Mesendoderm (in vitro differentiated cells): ENCODE data around the gene SECTM1.
A peak's percentile ranks its signal among the peaks of the same experiment; 100 is the strongest.

Experiments
- DNase-seq: peaks from one replicate; pipeline ENCODE4 v3.0.0; 2013
- H2AK5ac ChIP-seq: 2 replicates; pipeline ENCODE4 v1.6.1; 2013; ENCODE audit warnings: low read length, inconsistent platforms
- H2BK120ac ChIP-seq: 2 replicates; pipeline ENCODE4 v1.6.1; 2013; ENCODE audit warnings: low read depth, mild to moderate bottlenecking, low read length, moderate library complexity, mixed read lengths
- H2BK15ac ChIP-seq: replicated peaks from 2 replicates; pipeline ENCODE4 v1.6.1; 2013; ENCODE audit warnings: low read depth, mild to moderate bottlenecking, moderate library complexity
- H2BK5ac ChIP-seq: 2 replicates; pipeline ENCODE4 v1.6.1; 2013; ENCODE audit warnings: low read length, inconsistent platforms
- H3K18ac ChIP-seq: 2 replicates; pipeline ENCODE4 v1.6.1; 2013; ENCODE audit warnings: mild to moderate bottlenecking, low read length, mixed read lengths
- H3K23ac ChIP-seq: one replicate; pipeline ENCODE4 v1.6.1; 2013; ENCODE audit warnings: low read length
- H3K27ac ChIP-seq: 2 replicates; pipeline ENCODE4 v1.5.1; 2013; ENCODE audit warnings: low read depth, mild to moderate bottlenecking, inconsistent platforms, low read length, moderate library complexity
- H3K27me3 ChIP-seq: 2 replicates; pipeline ENCODE4 v1.6.1; 2013; ENCODE audit warnings: low read length, control low read depth, mild to moderate bottlenecking, inconsistent platforms; ENCODE audit not compliant: insufficient read depth, poor library complexity
- H3K36me3 ChIP-seq: 2 replicates; pipeline ENCODE4 v1.6.1; 2013; ENCODE audit warnings: low read length, inconsistent platforms; ENCODE audit not compliant: control insufficient read depth, insufficient read depth
- H3K4ac ChIP-seq: one replicate; pipeline ENCODE4 v1.6.1; 2013; ENCODE audit warnings: low read depth, mild to moderate bottlenecking, low read length, moderate library complexity
- H3K4me1 ChIP-seq: 2 replicates; pipeline ENCODE4 v1.6.1; 2013; ENCODE audit warnings: low read depth, low read length, inconsistent platforms; ENCODE audit not compliant: control insufficient read depth
- H3K4me2 ChIP-seq: 2 replicates; pipeline ENCODE4 v1.6.1; 2013; ENCODE audit warnings: low read length
- H3K4me3 ChIP-seq: 2 replicates; pipeline ENCODE4 v1.5.1; 2013; ENCODE audit warnings: mild to moderate bottlenecking, low read length
- H3K56ac ChIP-seq: one replicate; pipeline ENCODE4 v1.6.1; 2013; ENCODE audit warnings: low read length
- H3K79me1 ChIP-seq: 2 replicates; pipeline ENCODE4 v1.6.1; 2013; ENCODE audit warnings: low read length, inconsistent platforms
- H3K79me2 ChIP-seq: 2 replicates; pipeline ENCODE4 v1.6.1; 2013; ENCODE audit warnings: mild to moderate bottlenecking, low read length; ENCODE audit not compliant: control insufficient read depth, insufficient read depth
- H3K9ac ChIP-seq: 2 replicates; pipeline ENCODE4 v1.6.1; 2013; ENCODE audit warnings: low read length, inconsistent platforms
- H4K5ac ChIP-seq: one replicate; pipeline ENCODE4 v1.6.1; 2013; ENCODE audit warnings: low read length
- H4K8ac ChIP-seq: one replicate; pipeline ENCODE4 v1.6.1; 2013; ENCODE audit warnings: low read depth, mild to moderate bottlenecking, control low read depth, low read length, moderate library complexity
- WGBS: extraction: QIAGEN DNeasy Blood & Tissue Kit; methylation state at CpG from one replicate; pipeline ENCODE4 v1.1.7; 2013; ENCODE audit warnings: low lambda C conversion rate, missing lambda C conversion rate; ENCODE audit not compliant: insufficient coverage; ENCODE audit errors: extremely low coverage; 5-methylcytosine and 5-hydroxymethylcytosine counted together

SECTM1 gene

DNA sequence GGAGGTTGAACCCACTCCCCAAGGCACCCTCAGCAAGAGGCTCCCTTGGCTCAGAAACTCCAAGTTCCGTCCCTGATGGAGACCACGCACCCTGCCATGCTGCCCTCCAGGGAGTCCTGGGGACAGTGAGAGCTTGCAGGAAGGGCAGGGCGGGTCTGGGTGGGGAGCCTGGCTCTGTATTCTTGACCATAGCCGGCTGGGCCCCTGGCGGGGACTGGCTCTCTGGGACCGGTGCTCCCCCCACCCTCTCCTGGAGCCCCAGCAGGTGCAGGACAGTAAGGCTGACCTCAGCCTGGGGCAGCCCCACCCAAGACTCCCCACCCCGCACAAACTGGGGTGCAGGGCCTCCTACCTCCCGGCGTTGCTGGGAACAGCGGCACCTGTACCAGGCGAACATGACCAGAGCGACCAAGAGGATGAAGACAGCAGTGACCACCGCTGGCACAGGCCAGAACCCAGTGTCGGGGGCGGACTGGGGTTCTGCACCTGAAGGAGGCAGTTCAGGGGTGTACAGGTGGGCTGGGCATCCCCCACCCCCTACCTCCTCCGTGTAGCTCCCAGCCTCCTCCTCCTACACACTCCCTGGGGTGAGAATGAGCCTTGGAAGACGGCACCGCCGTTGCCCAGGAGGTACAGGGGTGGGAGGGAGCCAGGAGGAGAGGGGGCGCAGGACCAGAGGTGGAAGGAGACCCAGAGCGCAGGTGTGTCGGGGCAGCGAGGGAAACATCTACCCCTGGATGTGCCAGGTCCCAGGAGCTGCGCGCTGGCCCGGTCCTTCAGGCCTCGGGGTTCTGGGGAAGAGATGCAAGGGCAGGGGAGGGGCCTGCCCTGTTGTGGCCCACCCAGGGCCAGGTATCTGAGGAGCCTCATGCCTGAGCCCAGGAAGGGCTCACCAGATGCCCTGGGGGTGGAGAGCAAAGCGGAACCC, 10.8 kb downstream of the SECTM1 start:
- H2AK5ac ChIP-seq, result no peak overlapping the region
- whole genome bisulfite sequencing, result no CpG with 5 or more reads among the region's 28 CpGs

DNA sequence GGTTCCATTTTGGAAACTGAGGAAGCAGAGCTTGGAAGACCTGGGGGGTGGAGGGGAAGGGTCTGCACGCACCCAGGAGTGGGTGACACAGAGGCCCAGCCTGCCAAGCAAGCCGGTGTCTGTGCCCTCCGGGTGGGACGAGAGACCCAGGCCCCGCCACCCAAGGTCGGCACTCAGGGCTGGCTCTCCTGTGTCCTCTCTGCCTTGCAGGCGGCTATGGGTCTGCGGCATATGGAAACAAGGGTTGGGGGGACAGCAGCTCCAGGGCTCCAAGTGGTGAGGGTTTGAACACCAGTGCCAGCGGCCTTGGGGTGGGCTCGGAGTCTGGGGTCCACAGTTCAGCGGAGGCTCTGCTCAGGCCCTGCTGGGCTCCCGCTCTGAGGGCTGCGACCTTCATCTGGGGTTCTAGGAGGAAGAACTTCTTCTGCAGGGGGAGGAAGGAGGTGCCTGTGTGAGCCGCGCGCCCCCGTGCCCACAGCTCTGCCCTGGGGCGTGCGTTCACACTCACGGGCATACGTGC, 11.6 kb downstream of the SECTM1 start:
- H3K4ac ChIP-seq, result no peak overlapping the region
- H2BK15ac ChIP-seq, result no peak overlapping the region
- no peak overlapping the region for H3K27ac ChIP-seq
- no peaks in the 10 kb centered on the region for H3K27me3 ChIP-seq
- no peaks in the 10 kb centered on the region for H3K79me1 ChIP-seq
- H4K8ac ChIP-seq, result no peak overlapping the region
- no peak overlapping the region for H3K4me3 ChIP-seq
- no peaks in the 10 kb centered on the region for H3K36me3 ChIP-seq
- no peaks in the 10 kb centered on the region for H3K79me2 ChIP-seq
- no peak overlapping the region for H3K56ac ChIP-seq
- WGBS, result no CpG with 5 or more reads among the region's 21 CpGs
- no peak for DNase-seq
- no peak overlapping the region for H4K5ac ChIP-seq
- no peak overlapping the region for H3K9ac ChIP-seq
- H3K23ac ChIP-seq, result no peak overlapping the region
- no peak overlapping the region for H2BK120ac ChIP-seq
- H3K18ac ChIP-seq, result no peak overlapping the region
- H2BK5ac ChIP-seq, result no peak overlapping the region
- H3K4me1 ChIP-seq, result no peaks in the 10 kb centered on the region
- H2AK5ac ChIP-seq, result no peak overlapping the region
- no peak overlapping the region for H3K4me2 ChIP-seq

More for the DNA sequence above, 10.8 kb downstream of the SECTM1 start:
- H3K4me3 ChIP-seq, result no peak overlapping the region
- H3K27ac ChIP-seq, result no peak overlapping the region
- no peak overlapping the region for H3K56ac ChIP-seq
- H3K4me2 ChIP-seq, result no peak overlapping the region
- no peaks in the 10 kb centered on the region for H3K79me1 ChIP-seq
- H4K8ac ChIP-seq, result no peak overlapping the region
- H3K9ac ChIP-seq, result no peak overlapping the region
- no peak overlapping the region for H2BK5ac ChIP-seq
- no peak overlapping the region for H2BK15ac ChIP-seq
- H3K23ac ChIP-seq, result no peak overlapping the region
- DNase-seq, result no peak
- H4K5ac ChIP-seq, result no peak overlapping the region
- no peaks in the 10 kb centered on the region for H3K79me2 ChIP-seq
- H2BK120ac ChIP-seq, result no peak overlapping the region
- H3K4ac ChIP-seq, result no peak overlapping the region
- H3K4me1 ChIP-seq, result no peaks in the 10 kb centered on the region
- H3K27me3 ChIP-seq, result no peaks in the 10 kb centered on the region
- H3K18ac ChIP-seq, result no peak overlapping the region
- H3K36me3 ChIP-seq, result no peaks in the 10 kb centered on the region

DNA sequence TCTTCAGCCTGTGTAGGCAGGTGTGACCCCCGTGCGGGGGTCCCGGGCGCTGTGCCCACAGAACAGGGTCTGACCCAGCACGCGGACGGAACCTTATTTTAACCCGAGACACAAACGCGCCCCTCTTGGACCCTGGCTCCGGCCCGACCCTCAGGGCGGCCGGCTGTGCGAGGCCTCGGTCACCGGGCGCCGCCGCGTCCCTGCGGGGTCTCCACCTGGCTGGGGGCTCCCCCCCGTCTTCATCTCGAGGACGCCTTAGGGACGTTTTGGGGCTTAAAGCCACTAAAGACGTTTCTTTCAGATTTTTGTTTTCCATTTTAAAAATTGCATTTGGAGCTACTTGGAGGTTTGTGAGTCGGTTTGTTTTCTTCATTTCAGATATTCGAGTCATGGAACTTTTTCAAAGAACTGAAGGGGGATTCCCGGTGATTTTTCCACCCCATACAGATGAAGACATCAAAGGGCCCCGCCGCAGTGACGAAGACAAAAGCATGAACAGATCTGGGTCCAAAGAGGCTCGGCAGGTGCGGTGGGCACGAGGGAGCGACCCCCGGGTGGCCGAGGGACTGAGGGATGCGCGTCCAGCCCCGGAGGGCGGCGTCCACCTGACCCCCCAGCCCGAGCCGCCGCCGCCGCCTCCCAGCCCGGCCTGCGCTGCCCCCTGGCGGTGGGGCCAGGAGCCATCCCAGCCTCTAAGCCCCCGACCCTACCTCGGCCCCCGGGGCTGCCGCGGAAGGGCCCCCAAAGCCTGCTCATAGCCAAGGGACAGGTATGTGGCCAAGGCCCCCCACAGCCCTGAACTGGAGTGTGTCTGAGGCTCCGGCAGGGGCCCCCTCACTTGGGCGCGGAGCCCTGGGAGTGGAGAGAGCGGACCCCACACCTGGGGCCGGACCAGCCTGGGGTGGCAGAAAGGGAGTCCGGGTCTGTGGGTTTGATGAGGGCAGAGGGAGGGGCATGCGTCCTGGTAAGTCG, 12.3 kb downstream of the SECTM1 start:
- no peak overlapping the region for H3K4ac ChIP-seq
- no peak overlapping the region for H3K23ac ChIP-seq
- no peaks in the 10 kb centered on the region for H3K36me3 ChIP-seq
- H2BK15ac ChIP-seq, result no peak overlapping the region
- H3K4me1 ChIP-seq, result no peaks in the 10 kb centered on the region
- no peak overlapping the region for H2BK5ac ChIP-seq
- DNase-seq, result peak; percentile 14
- no peak overlapping the region for H3K4me2 ChIP-seq
- H3K79me2 ChIP-seq, result no peaks in the 10 kb centered on the region
- no peak overlapping the region for H4K8ac ChIP-seq
- no peak overlapping the region for H2BK120ac ChIP-seq
- H3K4me3 ChIP-seq, result no peak overlapping the region
- no peak overlapping the region for H3K27ac ChIP-seq
- no peaks in the 10 kb centered on the region for H3K27me3 ChIP-seq
- H3K9ac ChIP-seq, result no peak overlapping the region
- no peak overlapping the region for H3K18ac ChIP-seq
- no peaks in the 10 kb centered on the region for H3K79me1 ChIP-seq
- no peak overlapping the region for H2AK5ac ChIP-seq
- no CpG with 5 or more reads among the region's 65 CpGs for WGBS
- no peak overlapping the region for H4K5ac ChIP-seq
- no peak overlapping the region for H3K56ac ChIP-seq

DNA sequence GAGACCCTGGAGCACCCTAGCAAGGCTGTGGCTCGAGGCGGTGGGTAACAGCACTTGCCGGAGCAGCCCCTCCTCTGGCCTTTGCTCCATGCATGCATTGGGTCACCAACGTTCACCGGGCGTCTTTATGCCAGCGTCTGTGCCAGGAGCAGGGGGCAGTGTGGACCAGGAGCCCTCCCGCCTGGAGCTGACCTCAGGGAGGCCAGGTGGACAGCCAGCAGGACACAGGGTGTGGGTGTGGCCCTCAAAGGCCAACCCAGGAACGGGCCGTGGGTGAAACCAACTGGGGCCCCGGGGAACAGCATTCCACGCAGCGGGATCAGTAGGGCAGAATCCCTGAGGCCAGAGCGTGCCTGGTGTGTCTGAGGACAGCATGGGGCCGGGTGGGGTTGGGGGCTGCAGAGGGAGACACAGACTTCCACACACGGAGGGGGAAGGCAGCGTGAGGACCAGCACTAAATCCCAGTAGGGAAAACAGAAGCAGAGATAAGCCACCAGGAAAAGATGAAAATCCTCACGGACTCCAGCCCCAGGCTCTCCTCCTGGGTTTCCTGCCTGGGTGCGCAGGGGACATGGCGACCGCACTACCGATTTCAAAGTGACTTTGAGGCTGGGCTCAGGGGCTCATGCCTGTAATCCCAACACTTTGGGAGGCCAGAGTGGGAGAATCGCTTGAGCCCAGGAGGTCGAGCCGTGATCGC, 13.3 kb downstream of the SECTM1 start:
- H2BK15ac ChIP-seq, result no peak overlapping the region
- H3K79me1 ChIP-seq, result no peaks in the 10 kb centered on the region
- H3K27me3 ChIP-seq, result no peaks in the 10 kb centered on the region
- no peak overlapping the region for H3K4me3 ChIP-seq
- no peak overlapping the region for H4K8ac ChIP-seq
- peak overlapping the region; percentile 3 for H3K23ac ChIP-seq
- no peak overlapping the region for H2AK5ac ChIP-seq
- no peaks in the 10 kb centered on the region for H3K4me1 ChIP-seq
- DNase-seq, result no peak
- H3K36me3 ChIP-seq, result no peaks in the 10 kb centered on the region
- H3K27ac ChIP-seq, result no peak overlapping the region
- H3K4me2 ChIP-seq, result no peak overlapping the region
- no peak overlapping the region for H2BK5ac ChIP-seq
- H2BK120ac ChIP-seq, result no peak overlapping the region
- H3K56ac ChIP-seq, result no peak overlapping the region
- no peak overlapping the region for H4K5ac ChIP-seq
- H3K79me2 ChIP-seq, result no peaks in the 10 kb centered on the region
- H3K18ac ChIP-seq, result no peak overlapping the region
- no CpG with 5 or more reads among the region's 26 CpGs for WGBS
- no peak overlapping the region for H3K9ac ChIP-seq
- no peak overlapping the region for H3K4ac ChIP-seq

DNA sequence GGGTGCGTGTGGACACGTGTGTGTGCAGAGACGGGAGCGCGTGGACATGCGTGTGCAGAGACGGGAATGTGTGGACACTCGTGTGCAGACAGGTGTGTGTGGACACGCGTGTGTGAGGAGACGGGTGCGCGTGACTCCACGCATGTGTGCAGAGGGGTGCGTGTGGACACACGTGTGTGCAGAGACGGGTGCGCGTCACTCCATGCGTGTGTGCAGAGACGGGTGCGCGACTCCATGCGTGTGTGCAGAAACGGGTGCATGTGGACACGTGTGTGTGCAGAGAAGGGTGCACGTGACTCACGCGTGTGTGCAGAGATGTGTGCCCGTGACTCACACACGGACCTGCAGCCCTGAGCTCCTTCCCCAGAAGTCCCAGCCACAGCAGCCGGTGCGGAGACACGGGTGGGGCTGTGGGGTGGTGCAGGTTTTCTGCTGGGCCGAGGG, 13.9 kb downstream of the SECTM1 start:
- H3K4me2 ChIP-seq, result no peak overlapping the region
- no peak overlapping the region for H3K18ac ChIP-seq
- H3K4ac ChIP-seq, result no peak overlapping the region
- H3K9ac ChIP-seq, result no peak overlapping the region
- H3K79me1 ChIP-seq, result no peaks in the 10 kb centered on the region
- no peaks in the 10 kb centered on the region for H3K27me3 ChIP-seq
- no peaks in the 10 kb centered on the region for H3K4me1 ChIP-seq
- H3K23ac ChIP-seq, result no peak overlapping the region
- H2BK120ac ChIP-seq, result no peak overlapping the region
- no peak overlapping the region for H2BK15ac ChIP-seq
- no peak overlapping the region for H4K8ac ChIP-seq
- H3K79me2 ChIP-seq, result no peaks in the 10 kb centered on the region
- H3K56ac ChIP-seq, result no peak overlapping the region
- no peak for DNase-seq
- no peak overlapping the region for H3K27ac ChIP-seq
- WGBS, result no CpG with 5 or more reads among the region's 35 CpGs
- H2BK5ac ChIP-seq, result no peak overlapping the region
- H4K5ac ChIP-seq, result no peak overlapping the region
- no peak overlapping the region for H3K4me3 ChIP-seq
- no peak overlapping the region for H2AK5ac ChIP-seq
- H3K36me3 ChIP-seq, result no peaks in the 10 kb centered on the region
